HG03432 (cell line): ENCODE measurements around the gene ZBTB47.

Source experiments
- ATAC-seq: cut with Tn5 transposase; IDR thresholded peaks from one replicate; pipeline ENCODE4 v1.9.1; 2021; ENCODE audit warnings: mild to moderate bottlenecking, moderate library complexity; ENCODE audit not compliant: unreplicated experiment

Gene ZBTB47

DNA sequence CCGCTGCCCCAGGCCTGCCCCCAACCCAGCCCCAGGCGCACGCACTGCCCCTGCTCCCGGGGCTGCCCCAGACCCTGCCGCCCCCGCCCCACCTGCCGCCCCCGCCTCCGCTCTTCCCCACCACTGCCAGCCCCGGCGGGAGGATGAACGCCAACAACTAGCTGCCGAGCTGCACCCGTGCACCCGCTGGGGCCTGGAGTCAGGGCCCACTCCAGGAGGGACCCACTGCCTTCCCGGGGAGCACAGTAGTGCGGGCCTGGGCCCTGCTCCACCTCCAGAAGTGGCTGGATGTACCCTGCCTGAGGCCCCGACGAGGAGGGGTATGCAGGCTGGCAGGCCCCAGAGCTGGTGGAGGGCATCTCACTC is 10.9 kb downstream of the ZBTB47 start:
- no peak for ATAC-seq

- ATAC-seq = no peak
Measured at GRCh38 chr3:42665050-42665878, 11.8 kb downstream of the ZBTB47 start.

- no peak for ATAC-seq
Measured at GRCh38 chr3:42666022-42666421, 12.5 kb downstream of the ZBTB47 start.

- ATAC-seq = no peak
Measured at GRCh38 chr3:42666577-42666998, 13.1 kb downstream of the ZBTB47 start.

DNA sequence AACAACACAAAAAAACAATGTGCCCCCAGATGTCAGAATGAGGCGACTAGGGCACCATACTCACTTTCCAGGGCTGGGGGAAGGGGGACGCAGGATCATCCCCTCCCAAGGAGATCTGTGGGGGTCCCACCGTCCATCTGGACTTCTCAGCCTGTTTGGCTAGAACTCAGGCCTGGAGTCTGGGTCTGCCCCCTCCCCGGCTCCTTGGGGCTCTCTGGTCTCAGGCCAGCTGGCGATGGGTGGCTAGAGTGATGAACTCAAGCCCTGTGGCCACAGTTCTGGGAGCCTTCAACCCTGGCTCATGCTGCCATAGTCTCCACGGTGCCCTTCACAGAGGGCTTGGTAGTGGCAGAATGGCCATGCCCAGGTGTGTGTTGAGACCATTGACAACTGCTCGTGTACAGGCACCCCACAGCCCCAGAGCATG is 13.6 kb downstream of the ZBTB47 start:
- ATAC-seq = no peak

DNA sequence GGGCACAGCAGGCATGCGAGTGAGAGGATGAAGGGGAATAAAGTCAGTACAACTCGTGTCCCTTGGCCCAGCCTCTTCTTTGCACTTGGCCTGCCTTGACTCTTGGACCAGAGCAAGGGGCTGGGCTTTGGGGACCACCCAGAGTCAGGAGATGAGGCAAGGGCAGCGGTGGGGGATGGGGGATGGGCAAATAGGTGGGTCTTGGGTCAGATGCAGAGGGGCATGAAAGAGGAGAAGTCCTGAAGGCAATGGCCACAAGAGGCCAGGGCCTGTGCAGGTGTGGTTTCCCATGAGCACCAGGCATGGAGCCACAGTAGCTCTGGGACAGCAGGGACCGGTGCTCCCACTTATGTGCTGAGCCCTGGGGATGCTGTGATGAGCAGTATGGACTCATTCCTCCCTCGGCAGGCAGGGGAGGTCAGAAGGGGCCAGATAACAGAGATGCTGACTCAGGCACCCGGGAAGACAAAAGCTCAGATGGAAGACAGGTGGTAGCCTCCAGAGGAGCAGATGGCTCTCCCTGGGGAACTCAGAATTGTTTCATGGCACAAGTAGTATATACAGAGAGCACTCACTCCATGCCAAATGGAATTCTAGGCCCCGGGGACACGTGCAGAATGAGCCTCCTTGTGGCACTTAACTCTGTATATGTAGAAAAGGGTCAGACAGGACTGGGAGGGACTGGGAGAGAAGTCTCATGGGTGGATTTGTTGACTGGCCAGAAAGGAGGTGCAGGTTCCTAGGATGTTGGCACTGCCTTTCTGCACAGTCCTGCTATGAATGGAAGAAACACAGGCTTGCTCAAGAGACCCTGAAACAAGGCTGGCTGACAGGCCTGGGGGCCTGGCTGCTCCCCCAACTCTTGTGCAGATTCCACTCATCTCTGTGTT is 14.3 kb downstream of the ZBTB47 start:
- no peak for ATAC-seq

DNA sequence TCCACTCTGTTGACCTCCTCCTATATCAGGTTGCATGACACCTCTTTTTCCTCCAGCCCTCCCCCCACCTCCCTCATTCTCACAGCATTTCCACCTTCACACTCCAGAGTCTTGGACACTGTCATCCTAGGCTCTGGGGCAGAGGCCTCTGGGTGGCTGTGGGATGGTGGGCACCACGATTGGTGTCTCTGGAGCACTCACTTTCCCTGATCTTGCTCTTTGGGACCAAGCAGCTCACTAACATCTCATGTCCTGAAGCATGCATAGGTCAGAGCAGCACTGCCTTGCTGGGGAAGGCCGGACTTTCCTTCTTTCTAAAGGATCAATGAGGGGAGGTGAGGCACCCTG is 14.9 kb downstream of the ZBTB47 start:
- no peak for ATAC-seq

DNA sequence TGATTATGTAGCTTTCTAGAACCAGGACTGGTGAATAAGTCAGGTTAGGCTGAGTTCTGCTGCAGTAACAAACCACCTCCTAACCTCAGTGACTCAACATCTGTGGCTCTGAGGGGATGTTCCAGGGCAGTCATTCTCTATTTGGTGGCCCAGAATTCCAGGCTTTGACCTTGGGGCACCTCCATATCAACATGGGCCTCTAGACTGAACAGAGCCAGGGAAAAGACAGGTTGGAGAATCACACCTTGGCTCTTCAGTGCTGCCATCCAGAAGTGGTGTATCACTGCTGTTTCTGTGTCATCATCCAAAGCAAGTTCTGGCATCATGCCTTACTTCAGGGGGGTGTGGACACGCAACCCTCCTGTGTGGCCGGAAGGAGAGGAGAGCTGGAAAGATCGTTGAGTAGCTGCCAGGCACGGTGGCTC is 15.3 kb downstream of the ZBTB47 start:
- no peak for ATAC-seq

GRCh38 chr3:42670051-42670576 is 16.6 kb downstream of the ZBTB47 start:
- no peak for ATAC-seq

GRCh38 chr3:42670670-42671069 is 17.2 kb downstream of the ZBTB47 start:
- ATAC-seq = no peak

DNA sequence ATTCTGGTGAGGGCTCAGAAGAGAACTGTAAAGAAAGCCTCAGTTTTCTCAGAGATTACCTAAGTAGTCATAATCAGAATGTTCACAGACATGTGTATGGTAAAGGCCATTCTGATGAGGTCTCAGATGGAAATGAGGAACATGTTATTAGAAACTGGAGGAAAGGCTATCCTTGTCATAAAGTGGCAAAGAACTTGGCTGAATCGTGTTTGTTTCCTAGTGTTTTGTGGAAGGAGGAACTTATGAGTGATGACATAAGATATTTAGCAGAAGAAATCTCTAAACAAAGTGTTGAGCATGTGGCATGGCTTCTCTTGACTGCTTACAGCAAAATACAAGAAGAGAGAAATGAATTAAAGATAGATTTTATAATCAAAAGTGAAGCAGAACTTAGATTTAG is 19.0 kb downstream of the ZBTB47 start:
- no peak for ATAC-seq

GRCh38 chr3:42673082-42673481 is 19.6 kb downstream of the ZBTB47 start:
- ATAC-seq = no peak

GRCh38 chr3:42674146-42674545 is 20.6 kb downstream of the ZBTB47 start:
- ATAC-seq = no peak

DNA sequence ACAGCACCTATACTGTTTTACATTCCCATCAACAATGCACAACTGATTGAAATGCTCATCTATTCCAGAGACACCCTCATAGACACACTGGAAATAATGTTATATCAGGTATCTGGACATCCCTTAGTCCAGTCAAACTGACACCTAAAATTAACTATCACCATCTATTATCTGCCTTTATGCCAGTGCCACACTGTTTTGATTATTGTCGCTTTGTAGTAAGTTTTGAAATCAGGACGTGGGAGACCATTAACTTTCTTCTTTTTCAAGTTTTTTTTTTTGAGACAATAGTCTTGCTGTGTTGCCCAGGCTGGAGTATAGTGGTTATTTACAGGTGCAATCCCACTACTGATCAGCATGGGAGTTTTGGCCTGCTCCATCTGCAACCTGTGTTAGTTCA is 22.4 kb downstream of the ZBTB47 start:
- no peak for ATAC-seq

GRCh38 chr3:42678447-42678846 is 24.9 kb downstream of the ZBTB47 start:
- ATAC-seq = no peak

DNA sequence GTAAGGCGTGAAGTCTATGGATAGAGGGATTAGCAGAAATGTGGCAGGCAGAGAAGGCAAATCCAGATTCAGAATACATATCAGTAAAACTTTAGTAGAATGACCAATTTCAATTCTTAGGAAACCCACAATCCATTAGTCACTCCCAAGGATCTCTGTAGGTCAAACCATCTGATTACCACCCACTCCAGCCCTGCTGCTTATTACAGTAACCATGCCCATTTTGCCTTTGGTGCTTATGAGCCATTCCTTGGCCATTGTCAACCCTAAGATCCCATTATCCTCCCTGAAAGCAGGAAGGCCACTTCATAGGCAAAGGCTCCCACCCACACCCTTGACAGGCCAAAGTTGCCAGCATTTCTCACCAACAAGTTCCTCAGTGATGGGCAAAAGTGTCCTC is 26.8 kb downstream of the ZBTB47 start:
- no peak for ATAC-seq

GRCh38 chr3:42680806-42681205 is 27.3 kb downstream of the ZBTB47 start:
- ATAC-seq = no peak

- no peak for ATAC-seq
Measured at GRCh38 chr3:42681361-42682038, 28.0 kb downstream of the ZBTB47 start.

DNA sequence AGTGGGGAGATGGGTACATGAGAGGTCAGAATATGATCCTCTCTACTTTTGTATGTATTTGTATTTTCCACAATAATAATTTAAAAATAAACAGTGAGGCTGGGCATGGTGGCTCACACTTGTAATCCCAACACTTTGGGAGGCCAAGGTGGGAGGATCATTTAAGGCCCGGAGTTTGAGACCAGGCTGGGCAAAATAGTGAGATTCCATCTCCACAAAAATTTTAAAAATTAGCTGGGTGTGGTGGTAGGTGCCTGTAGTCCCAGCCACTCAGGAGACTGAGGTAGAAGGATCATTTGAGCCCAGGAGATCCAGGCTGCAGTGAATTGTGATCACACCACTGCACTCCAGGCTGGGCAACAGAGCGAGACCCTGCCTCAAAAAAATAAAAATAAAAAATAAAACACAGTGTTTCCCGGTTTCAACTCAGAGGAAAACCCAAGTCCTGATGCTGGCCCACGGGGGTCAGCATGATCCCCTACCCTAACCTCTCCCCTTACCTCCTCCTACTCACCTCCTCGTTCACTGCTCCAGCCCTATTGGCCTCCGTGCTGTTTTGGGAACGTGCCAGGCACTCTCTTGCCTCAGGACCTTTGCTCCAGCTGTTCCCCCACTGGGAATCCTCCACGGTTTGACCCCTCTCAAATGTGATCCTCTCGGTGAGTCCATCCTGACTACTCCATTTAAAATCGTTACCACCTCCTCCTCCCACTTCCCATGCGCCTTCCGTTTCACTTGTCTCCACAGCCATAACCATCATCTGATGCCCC is 29.0 kb downstream of the ZBTB47 start:
- ATAC-seq = no peak

GRCh38 chr3:42683875-42684598 is 30.5 kb downstream of the ZBTB47 start:
- no peak for ATAC-seq
